NCI-H2196 (cell line): ENCODE results near the gene ZC3H12A.
"Not testable (repeated sequence)": the region's sequence is repeated elsewhere in the genome, so short reads cannot be mapped to it uniquely, and the experiment has no call there.

Source experiments
- DNase-seq: peaks from one replicate; lab custom pipeline; 2025; ENCODE audit not compliant: unreplicated experiment; lab: John Stamatoyannopoulos, UW

Gene ZC3H12A

GRCh38 chr1:37498872-37499617 is 24.7 kb downstream of the ZC3H12A start:
- peak; percentile 72 for DNase-seq

GRCh38 chr1:37501661-37502060 is 27.3 kb downstream of the ZC3H12A start:
- DNase-seq = no peak

GRCh38 chr1:37502104-37502503 is 27.7 kb downstream of the ZC3H12A start:
- no peak for DNase-seq

- DNase-seq = not testable (repeated sequence)
These were observed 28.4 kb downstream of the ZC3H12A start for GRCh38 chr1:37502791-37503190.

GRCh38 chr1:37506740-37507139 is 32.4 kb downstream of the ZC3H12A start:
- DNase-seq = no peak

- DNase-seq = peak; percentile 13
These were observed 34.8 kb downstream of the ZC3H12A start for GRCh38 chr1:37509181-37509580.

- DNase-seq = peak; percentile 41
These were observed 39.5 kb downstream of the ZC3H12A start for GRCh38 chr1:37513795-37514349.

- DNase-seq = peak; percentile 84
These were observed 40.2 kb downstream of the ZC3H12A start, which contains the start of gene MEAF6 for GRCh38 chr1:37514350-37515184. MEAF6 (minus strand) TSS chr1:37514766; CDS start chr1:37514746, 20 bp downstream.

GRCh38 chr1:37515185-37516034 is 41.0 kb downstream of the ZC3H12A start:
- no peak for DNase-seq

- DNase-seq = no peak
These were observed 43.2 kb downstream of the ZC3H12A start for GRCh38 chr1:37517569-37517968.

GRCh38 chr1:37518241-37518640 is 43.9 kb downstream of the ZC3H12A start:
- not testable (repeated sequence) for DNase-seq

- not testable (repeated sequence) for DNase-seq
These were observed 44.5 kb downstream of the ZC3H12A start for GRCh38 chr1:37518929-37519328.

GRCh38 chr1:37519613-37520012 is 45.2 kb downstream of the ZC3H12A start:
- DNase-seq = no peak

- not testable (repeated sequence) for DNase-seq
These were observed 55.5 kb downstream of the ZC3H12A start for GRCh38 chr1:37529888-37530287.

GRCh38 chr1:37532418-37533156 is 58.2 kb downstream of the ZC3H12A start:
- not testable (repeated sequence) for DNase-seq

GRCh38 chr1:37533317-37534093 is 59.1 kb downstream of the ZC3H12A start:
- no peak for DNase-seq
